GM21737 (cell line): ENCODE measurements around the gene CAPN13.

ENCODE experiments used
- ATAC-seq: cut with Tn5 transposase; IDR thresholded peaks from one replicate; pipeline ENCODE4 v1.9.1; 2021; ENCODE audit warnings: mild to moderate bottlenecking, moderate library complexity; ENCODE audit not compliant: unreplicated experiment

CAPN13 gene

GRCh38 chr2:30684516-30684915 is 122.7 kb downstream of the CAPN13 start:
- no peak for ATAC-seq

- ATAC-seq = no peak
Measured at GRCh38 chr2:30684026-30684425, 123.2 kb downstream of the CAPN13 start.

GRCh38 chr2:30683236-30683956 is 123.8 kb downstream of the CAPN13 start:
- no peak for ATAC-seq

- no peak for ATAC-seq
Measured at GRCh38 chr2:30681022-30681421, 126.2 kb downstream of the CAPN13 start.

GRCh38 chr2:30680121-30680520 is 127.1 kb downstream of the CAPN13 start:
- ATAC-seq = no peak

- no peak for ATAC-seq
Measured at GRCh38 chr2:30679426-30680088, 127.7 kb downstream of the CAPN13 start.

- no peak for ATAC-seq
Measured at GRCh38 chr2:30678410-30679137, 128.7 kb downstream of the CAPN13 start.

GRCh38 chr2:30677861-30678385 is 129.3 kb downstream of the CAPN13 start:
- ATAC-seq = no peak

- no peak for ATAC-seq
Measured at GRCh38 chr2:30677231-30677630, 130.0 kb downstream of the CAPN13 start.

GRCh38 chr2:30675758-30676157 is 131.5 kb downstream of the CAPN13 start:
- no peak for ATAC-seq

- no peak for ATAC-seq
Measured at GRCh38 chr2:30673127-30673526, 134.1 kb downstream of the CAPN13 start.
